K562 (cell line): ENCODE measurements around the gene FGF2. TPM values are rescaled to one million over a fixed set of nuclear protein-coding genes. Genes with fewer than 3 reads are reported as not detected.
A peak's percentile ranks its signal among the peaks of the same experiment; 100 is the strongest.

Experiments used
- EGR1 ChIP-seq: fragments of 450-650 bp; conservative IDR thresholded peaks from 2 replicates; pipeline ENCODE4 v1.6.1; 2017; ENCODE audit warnings: mild to moderate bottlenecking
- ELF2 ChIP-seq: fragments of 250-450 bp; sonication (Bioruptor Pico); IDR thresholded peaks from 2 replicates; pipeline ENCODE4 v1.5.0; 2021; ENCODE audit warnings: mild to moderate bottlenecking
- HES1 ChIP-seq: fragments of 450-650 bp; IDR thresholded peaks from 2 replicates; pipeline ENCODE4 v1.6.1; 2016; ENCODE audit warnings: low read depth, mild to moderate bottlenecking, moderate library complexity
- HNRNPH1 ChIP-seq: fragments of 200-400 bp; formaldehyde crosslinking; optimal IDR thresholded peaks from 2 replicates; pipeline ENCODE3; 2017; ENCODE audit warnings: low read depth, mild to moderate bottlenecking, low read length, moderate library complexity
- SFPQ ChIP-seq: fragments of 200-400 bp; formaldehyde crosslinking; IDR thresholded peaks from 2 replicates; pipeline ENCODE4 v1.6.1; 2017; ENCODE audit warnings: mild to moderate bottlenecking, low read depth, low read length, moderate library complexity
- SMARCA4 ChIP-seq: fragments of 450-650 bp; IDR thresholded peaks from 2 replicates; pipeline ENCODE4 v1.6.1; 2016
- U2AF2 ChIP-seq: fragments of 200-400 bp; formaldehyde crosslinking; optimal IDR thresholded peaks from 2 replicates; pipeline ENCODE3; 2017; ENCODE audit warnings: low read depth, mild to moderate bottlenecking, low read length
- ZBTB7A ChIP-seq: IDR thresholded peaks from 2 replicates; pipeline ENCODE4 v1.6.1; 2011; ENCODE audit warnings: low read depth, mild to moderate bottlenecking, low read length, moderate library complexity, borderline replicate concordance; ENCODE audit not compliant: control insufficient read depth
- ZFP30 ChIP-seq: fragments of 250-450 bp; sonication (Bioruptor Pico); IDR thresholded peaks from 2 replicates; pipeline ENCODE4 v1.8.0; 2022; ENCODE audit warnings: moderate library complexity, mild to moderate bottlenecking, inconsistent platforms, borderline replicate concordance
- ZNF24 ChIP-seq: fragments of 450-650 bp; IDR thresholded peaks from 2 replicates; pipeline ENCODE4 v1.6.1; 2016
- ZNF584 ChIP-seq: fragments of 200-800 bp; sonication (Bioruptor generic); IDR thresholded peaks from 2 replicates; pipeline ENCODE4 v1.6.1; 2016; ENCODE audit warnings: low read depth, mild to moderate bottlenecking, missing genetic modification characterization, missing compliant biosample characterization
- polyA plus RNA-seq, 8 experiments: library from polyadenylated mRNA; depleted of rRNA in 4 of 8; stranded (reverse) in 5 of 8; unstranded in 3 of 8; fragments of >200 nt; fragmentation: Nextera tagmentation in 2 of 8; fragmentation: Illumina TruSeq in 1 of 8; extraction: Ambion mirVana in 2 of 8; extraction: Trizol in 1 of 8; gene quantifications; 2 replicates each; pipeline versions ENCODE4 v1.2.1 to v1.2.3, GENCODE V29; 2011 to 2014; ENCODE audit warnings: inconsistent platforms in 1 of 8, missing spikeins in 1 of 8
- total RNA-seq, 7 experiments: library from RNA; depleted of rRNA in 6 of 7; stranded (reverse); fragments of >200 nt in 6 of 7; fragmentation: Illumina TruSeq in 2 of 7; extraction: Trizol in 2 of 7; gene quantifications; 2 replicates each; pipeline versions ENCODE4 v1.2.1 to v1.2.3, GENCODE V29; 2011 to 2021; ENCODE audit warnings: low replicate concordance in 1 of 7
- TF ChIP-seq, protein P1 (sequence below), 2 experiments: fragments of 450-650 bp; formaldehyde crosslinking in 1 of 2; IDR thresholded peaks; 2 replicates each; pipeline versions ENCODE4 v1.4.0 to v1.6.1; 2014 to 2020; ENCODE audit warnings: mild to moderate bottlenecking in 2 of 2, borderline replicate concordance in 1 of 2, low read depth in 1 of 2
- TF ChIP-seq, protein P2 (sequence below): IDR thresholded peaks from 2 replicates; pipeline ENCODE4 v1.6.1; 2016; ENCODE audit warnings: missing genetic modification characterization, missing compliant biosample characterization

Gene FGF2
- total and polyA plus RNA-seq, 9 of the 15 experiments (the other 6 are each of a cell fraction or from before 2014, with no cell fraction given): 2.5 to 19.4 (median 9.2) TPM

DNA sequence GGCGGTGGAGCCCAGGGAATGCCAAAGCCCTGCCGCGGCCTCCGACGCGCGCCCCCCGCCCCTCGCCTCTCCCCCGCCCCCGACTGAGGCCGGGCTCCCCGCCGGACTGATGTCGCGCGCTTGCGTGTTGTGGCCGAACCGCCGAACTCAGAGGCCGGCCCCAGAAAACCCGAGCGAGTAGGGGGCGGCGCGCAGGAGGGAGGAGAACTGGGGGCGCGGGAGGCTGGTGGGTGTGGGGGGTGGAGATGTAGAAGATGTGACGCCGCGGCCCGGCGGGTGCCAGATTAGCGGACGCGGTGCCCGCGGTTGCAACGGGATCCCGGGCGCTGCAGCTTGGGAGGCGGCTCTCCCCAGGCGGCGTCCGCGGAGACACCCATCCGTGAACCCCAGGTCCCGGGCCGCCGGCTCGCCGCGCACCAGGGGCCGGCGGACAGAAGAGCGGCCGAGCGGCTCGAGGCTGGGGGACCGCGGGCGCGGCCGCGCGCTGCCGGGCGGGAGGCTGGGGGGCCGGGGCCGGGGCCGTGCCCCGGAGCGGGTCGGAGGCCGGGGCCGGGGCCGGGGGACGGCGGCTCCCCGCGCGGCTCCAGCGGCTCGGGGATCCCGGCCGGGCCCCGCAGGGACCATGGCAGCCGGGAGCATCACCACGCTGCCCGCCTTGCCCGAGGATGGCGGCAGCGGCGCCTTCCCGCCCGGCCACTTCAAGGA lies at the start of gene FGF2 (continued):
- TF ChIP-seq, protein P1, sequence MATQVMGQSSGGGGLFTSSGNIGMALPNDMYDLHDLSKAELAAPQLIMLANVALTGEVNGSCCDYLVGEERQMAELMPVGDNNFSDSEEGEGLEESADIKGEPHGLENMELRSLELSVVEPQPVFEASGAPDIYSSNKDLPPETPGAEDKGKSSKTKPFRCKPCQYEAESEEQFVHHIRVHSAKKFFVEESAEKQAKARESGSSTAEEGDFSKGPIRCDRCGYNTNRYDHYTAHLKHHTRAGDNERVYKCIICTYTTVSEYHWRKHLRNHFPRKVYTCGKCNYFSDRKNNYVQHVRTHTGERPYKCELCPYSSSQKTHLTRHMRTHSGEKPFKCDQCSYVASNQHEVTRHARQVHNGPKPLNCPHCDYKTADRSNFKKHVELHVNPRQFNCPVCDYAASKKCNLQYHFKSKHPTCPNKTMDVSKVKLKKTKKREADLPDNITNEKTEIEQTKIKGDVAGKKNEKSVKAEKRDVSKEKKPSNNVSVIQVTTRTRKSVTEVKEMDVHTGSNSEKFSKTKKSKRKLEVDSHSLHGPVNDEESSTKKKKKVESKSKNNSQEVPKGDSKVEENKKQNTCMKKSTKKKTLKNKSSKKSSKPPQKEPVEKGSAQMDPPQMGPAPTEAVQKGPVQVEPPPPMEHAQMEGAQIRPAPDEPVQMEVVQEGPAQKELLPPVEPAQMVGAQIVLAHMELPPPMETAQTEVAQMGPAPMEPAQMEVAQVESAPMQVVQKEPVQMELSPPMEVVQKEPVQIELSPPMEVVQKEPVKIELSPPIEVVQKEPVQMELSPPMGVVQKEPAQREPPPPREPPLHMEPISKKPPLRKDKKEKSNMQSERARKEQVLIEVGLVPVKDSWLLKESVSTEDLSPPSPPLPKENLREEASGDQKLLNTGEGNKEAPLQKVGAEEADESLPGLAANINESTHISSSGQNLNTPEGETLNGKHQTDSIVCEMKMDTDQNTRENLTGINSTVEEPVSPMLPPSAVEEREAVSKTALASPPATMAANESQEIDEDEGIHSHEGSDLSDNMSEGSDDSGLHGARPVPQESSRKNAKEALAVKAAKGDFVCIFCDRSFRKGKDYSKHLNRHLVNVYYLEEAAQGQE (IDR thresholded peaks at IDR 0.05; ENCODE audit: borderline replicate concordance): no peak
- TF ChIP-seq, protein P1 (CRISPR knock-in tag; IDR thresholded peaks at IDR 0.05; ENCODE audit: low read depth): no peak
- no peak for TF ChIP-seq ZNF24
- TF ChIP-seq ZBTB7A: peak; percentile 59; the same call in 1 of the 2 replicates
- TF ChIP-seq U2AF2: no peak
- TF ChIP-seq ELF2 (CRISPR knock-in tag): no peak
- no peak for TF ChIP-seq HES1
- TF ChIP-seq SMARCA4: no peak
- no peak for TF ChIP-seq SFPQ
- TF ChIP-seq EGR1: peak; percentile 72
- TF ChIP-seq HNRNPH1: no peak
- TF ChIP-seq, protein P2, sequence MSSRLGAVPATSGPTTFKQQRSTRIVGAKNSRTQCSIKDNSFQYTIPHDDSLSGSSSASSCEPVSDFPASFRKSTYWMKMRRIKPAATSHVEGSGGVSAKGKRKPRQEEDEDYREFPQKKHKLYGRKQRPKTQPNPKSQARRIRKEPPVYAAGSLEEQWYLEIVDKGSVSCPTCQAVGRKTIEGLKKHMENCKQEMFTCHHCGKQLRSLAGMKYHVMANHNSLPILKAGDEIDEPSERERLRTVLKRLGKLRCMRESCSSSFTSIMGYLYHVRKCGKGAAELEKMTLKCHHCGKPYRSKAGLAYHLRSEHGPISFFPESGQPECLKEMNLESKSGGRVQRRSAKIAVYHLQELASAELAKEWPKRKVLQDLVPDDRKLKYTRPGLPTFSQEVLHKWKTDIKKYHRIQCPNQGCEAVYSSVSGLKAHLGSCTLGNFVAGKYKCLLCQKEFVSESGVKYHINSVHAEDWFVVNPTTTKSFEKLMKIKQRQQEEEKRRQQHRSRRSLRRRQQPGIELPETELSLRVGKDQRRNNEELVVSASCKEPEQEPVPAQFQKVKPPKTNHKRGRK (tag): no peak
- no peak for TF ChIP-seq ZNF584
- TF ChIP-seq ZFP30 (CRISPR knock-in tag): no peak
